GM21576 (cell line): ENCODE measurements around the gene SLC35B2.
"Not testable (repeated sequence)": the region's sequence is repeated elsewhere in the genome, so short reads cannot be mapped to it uniquely, and the experiment has no call there.

Experiments used
- ATAC-seq: cut with Tn5 transposase; IDR thresholded peaks from one replicate; pipeline ENCODE4 v1.9.1; 2021; ENCODE audit warnings: mild to moderate bottlenecking, moderate library complexity; ENCODE audit not compliant: unreplicated experiment

SLC35B2 gene

DNA sequence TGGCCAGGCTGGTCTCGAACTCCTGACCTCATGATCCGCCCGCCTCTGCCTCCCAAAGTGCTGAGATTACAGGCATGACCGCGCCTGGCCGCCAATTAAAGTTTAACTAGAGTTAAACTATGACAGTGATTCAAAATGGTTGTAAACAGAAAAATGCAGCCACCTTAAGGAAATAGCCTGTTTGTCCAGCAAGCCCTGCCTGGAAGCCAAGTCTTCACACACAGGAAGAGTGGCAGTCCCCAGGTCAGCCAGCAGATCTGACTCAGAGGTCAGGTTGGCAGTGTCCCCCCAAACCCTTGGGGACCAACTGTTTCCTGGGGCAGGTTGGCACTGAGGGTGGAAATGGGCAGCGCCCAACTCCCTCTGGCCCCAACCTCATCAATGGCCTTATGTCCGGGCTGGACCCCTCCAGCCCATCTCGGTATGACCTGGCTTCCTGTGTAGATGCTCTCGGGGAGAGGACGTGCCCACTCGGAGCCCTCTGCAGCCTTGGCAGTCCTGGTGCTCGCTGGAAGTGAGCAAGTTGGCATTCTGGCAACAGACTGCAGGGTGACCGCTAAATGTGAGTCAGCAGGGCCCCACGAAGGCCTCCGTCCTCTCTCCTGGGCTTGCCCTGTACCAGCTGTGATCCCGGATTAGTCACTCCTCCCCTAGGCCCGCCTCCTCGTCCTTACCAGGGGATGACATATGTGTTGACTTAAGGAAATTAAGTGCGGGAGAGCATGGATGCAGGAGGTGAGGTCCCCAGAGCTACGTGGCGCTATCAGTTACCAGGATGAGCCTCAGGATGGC lies 20.1 kb downstream of the SLC35B2 start:
- ATAC-seq: peak; percentile 61

DNA sequence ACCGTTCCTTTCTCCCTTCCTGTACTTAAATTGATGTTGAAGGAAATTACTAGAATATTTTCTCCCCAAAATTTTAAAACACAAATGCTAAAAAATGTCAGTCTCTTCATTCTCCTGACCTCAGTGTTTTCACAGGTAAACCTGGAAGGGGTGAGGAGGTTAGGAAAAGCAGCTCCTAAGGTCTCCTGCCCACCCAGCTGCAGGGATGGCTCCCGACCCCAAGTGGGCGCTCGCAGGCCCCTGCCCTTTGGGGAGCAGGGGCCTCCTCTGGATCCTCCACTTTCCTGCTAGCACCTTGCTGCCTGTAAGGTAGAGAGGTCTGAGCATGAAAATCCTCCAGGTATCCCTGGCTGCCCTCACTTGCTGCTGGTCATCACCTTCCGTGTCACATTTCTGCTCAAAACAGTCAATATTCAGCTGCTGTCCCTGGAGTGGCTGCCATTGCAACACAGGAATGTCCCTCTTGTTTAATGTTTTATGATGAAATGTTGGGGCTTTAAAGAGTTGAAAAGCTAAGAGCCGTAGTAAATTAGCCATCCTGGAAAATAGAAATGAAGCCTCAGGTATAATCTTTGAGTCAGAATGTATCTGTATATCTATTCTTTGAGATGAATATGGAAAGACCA lies 21.3 kb downstream of the SLC35B2 start:
- ATAC-seq: no peak

DNA sequence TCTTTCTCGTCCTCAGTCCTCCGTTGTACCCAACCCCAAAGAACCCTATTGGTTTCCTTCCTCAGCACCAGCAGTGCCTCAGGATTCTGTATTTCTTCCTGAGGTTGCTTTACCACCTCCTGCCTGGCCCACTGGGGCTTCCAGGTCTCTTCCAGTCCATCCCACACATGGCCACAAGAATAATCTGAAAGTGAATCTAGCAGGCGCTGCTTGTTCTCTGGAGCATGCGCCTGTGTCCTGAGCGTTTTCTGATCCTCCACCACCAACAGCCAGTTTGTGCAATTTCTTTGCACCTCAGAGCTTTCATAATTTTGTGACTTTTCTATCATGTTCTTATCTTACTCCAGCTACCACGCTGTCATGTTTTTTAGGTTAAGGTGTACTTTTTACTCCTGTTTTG lies 22.1 kb downstream of the SLC35B2 start:
- no peak for ATAC-seq

DNA sequence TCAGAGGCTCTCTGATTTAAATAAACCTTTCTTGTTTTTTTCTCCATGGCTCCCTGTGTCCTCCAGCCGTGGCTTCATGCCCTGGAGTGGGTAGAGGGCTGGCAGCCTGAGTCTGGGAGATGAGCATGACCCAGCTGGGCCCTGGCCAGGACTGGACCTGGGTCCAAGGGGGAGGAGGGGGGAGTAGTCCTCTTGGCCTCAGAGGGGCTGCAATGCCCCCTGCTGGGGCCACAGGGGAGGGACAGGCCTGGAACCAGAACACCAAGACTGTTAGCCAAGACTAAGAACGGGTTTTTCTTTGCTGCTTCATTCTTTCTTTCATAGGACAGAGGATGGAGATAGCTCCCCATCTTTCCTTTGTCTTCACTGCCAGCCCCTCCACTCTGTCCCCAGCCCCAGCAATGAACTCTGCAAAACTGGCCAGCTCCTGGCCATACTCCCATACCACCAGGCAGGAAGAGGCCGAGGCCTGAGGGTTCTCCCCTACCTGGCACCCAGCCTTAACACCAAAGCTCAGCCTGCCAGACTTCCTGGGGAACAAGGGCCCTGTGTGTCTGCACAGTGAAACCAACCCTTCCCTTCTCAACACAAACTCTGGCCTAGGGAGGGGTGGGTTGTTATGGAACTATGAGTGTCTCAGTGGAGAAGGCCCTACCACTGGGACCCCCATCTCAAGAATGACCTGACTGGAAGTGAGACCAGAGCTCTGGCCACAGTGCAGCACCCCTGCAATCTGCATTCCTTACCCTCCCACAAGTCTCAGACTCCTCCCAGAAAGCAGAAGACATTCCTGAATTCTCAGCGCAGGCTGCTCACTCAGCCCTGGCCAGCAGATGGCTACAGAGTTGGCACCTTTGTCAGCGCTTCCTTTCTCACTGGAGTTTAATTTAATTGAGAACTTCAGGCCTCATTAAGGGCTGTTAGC lies 23.0 kb downstream of the SLC35B2 start:
- no peak for ATAC-seq

DNA sequence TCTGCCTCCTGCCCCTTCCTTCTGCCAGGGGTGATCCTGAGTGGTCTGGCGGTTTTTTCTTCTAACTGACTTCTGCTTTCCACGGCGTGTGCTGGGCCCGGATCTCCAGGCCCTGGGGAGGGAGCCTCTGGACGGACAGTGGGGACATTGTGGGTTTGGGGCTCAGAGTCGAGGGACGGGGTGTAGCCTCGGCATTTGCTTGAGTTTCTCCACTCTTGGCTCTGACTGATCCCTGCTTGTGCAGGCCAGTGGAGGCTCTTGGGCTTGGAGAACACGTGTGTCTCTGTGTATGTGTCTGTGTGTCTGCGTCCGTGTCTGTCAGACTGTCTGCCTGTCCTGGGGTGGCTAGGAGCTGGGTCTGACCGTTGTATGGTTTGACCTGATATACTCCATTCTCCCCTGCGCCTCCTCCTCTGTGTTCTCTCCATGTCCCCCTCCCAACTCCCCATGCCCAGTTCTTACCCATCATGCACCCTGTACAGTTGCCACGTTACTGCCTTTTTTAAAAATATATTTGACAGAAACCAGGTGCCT lies 23.7 kb downstream of the SLC35B2 start:
- no peak for ATAC-seq

DNA sequence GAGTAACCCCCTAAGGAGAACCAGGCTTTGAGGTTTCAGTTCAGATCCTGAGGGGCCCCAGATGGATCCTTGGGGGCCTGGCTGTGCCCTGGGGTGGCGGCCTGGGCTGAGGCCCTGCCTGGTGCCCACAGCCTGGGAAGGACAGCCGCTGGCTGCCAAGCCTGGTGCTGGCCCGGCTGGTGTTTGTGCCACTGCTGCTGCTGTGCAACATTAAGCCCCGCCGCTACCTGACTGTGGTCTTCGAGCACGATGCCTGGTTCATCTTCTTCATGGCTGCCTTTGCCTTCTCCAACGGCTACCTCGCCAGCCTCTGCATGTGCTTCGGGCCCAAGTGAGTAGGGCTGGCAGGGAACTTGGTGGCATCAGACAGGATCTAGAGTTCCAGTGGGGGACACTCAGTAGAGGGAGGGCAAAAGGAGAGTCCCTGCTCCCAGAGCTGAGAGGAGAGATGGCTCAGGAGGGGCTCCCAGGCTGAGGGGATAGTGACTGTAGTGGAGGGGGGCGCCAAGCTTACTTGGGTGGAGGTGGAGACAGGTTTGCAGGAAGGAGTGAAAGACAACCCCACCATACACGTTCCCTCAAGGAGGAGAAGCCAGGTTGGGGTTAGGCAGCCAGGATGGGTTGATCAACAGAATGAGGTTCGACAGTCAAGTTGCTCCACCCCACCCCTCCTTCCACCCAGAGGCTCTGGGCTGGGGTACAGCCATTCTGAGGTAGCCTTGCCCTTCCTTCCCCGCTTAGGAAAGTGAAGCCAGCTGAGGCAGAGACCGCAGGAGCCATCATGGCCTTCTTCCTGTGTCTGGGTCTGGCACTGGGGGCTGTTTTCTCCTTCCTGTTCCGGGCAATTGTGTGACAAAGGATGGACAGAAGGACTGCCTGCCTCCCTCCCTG lies 24.4 kb downstream of the SLC35B2 start:
- no peak for ATAC-seq

DNA sequence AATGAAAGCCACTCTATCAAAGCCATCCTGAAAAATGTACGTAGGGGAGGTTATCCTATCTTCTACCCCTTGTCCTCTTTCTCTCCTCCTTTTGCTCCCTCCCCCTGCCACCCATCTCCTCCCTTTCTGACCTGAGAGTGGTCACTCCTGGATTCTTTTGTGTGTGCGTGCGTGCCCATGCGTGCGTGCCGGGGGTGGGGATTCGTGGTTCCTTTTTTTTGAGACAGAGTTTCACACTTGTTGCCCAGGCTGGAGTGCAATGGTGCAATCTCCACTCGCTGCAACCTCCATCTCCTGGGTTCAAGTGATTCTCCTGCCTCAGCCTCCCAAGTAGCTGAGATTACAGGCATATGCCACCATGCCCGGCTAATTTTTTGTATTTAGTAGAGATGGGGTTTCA lies 25.9 kb downstream of the SLC35B2 start:
- not testable (repeated sequence) for ATAC-seq

DNA sequence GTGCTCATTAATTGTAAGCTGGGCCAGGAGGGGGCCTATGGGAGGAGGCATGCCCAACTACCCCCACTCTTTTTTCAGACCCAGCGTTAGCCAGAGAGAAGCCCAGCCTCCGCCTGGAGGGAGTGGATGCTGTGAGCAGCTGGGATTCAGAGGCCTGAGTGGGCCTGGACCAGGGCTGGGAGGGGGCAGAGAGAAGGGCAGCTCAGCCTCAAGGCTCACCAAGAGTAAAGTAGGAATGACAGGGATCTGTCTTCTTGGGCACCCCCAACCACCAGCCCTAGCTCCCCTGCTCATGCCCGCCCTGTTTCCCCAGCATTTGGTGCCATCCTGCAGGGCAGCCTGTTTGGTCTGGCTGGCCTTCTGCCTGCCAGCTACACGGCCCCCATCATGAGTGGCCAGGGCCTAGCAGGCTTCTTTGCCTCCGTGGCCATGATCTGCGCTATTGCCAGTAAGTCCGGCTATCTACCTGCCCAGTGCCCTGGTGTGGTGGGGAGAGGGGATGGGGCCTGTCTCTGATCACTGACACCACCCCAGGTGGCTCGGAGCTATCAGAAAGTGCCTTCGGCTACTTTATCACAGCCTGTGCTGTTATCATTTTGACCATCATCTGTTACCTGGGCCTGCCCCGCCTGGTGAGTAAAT lies 27.2 kb downstream of the SLC35B2 start:
- no peak for ATAC-seq

DNA sequence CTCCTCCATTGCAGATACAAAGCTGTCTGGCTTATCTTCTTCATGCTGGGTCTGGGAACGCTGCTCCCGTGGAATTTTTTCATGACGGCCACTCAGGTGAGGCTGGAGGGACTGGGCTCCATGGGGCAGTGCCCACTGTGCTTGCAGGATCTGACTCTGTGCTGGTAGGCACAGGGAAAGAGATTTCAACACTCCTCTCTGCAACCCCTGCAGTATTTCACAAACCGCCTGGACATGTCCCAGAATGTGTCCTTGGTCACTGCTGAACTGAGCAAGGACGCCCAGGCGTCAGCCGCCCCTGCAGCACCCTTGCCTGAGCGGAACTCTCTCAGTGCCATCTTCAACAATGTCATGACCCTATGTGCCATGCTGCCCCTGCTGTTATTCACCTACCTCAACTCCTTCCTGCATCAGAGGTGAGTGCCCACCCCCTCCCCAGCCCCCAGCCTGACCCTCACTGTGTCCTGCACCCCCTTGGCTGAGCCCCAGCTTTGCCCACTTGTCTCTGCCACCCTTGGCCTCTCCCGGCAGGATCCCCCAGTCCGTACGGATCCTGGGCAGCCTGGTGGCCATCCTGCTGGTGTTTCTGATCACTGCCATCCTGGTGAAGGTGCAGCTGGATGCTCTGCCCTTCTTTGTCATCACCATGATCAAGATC lies 27.8 kb downstream of the SLC35B2 start:
- ATAC-seq: no peak

DNA sequence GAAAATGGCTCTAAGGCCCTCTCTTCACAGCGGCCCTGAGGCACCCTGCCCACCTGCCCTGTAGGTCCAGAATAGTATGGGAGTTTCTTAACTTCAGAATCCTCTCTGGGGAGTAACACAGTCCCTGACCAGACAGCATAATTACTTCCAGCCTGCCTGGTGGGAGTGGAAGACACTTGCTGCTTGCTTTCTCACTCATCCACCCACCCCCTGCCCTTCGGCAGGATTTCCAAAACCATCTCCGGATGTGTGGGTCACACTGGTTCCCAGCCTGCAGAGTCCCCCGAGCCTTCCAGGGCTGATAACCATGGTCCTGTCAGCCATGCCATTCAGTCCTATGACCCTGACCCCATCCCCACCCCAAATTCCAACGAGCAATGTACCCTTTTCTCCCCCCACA lies 28.5 kb downstream of the SLC35B2 start:
- ATAC-seq: no peak

DNA sequence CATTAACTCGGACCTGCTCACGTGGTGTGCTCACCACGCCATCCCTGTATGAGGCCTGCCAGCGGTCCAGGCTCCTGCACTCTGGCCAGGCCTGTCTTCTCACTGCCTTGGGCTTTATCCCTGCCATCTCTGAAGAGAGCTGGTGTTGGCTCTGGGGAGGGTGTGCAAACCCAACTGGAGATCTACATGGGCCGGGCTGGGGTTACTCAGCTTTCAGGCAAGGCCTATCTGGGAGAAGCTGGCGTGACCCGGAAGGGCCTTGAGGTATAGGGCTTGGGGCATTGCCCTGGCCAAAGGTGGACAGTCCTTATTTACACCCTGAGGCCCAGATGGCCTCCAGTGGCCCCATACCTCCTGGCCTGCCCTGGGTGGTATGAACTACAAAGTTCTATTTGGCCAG lies 28.9 kb downstream of the SLC35B2 start:
- no peak for ATAC-seq

DNA sequence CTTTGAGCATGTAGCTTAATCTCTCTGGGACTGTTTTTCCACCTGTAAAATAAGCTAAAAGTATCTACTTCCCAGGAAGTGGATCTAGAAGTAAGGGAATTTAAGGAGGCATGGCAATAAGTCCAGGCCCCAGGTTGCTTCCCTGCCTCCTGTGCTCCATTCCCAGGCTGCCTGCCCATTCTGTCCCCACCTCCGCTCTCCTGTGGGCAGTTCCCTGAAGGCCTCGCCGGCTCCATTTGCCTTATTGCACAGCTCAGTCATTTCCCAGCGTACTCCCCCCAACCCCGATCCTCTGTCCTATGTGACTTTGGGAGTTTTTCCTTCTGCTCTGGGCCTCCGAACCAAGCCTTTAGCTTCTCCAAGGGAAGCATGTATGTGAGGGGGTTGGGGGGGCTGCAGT lies 29.3 kb downstream of the SLC35B2 start:
- ATAC-seq: no peak

DNA sequence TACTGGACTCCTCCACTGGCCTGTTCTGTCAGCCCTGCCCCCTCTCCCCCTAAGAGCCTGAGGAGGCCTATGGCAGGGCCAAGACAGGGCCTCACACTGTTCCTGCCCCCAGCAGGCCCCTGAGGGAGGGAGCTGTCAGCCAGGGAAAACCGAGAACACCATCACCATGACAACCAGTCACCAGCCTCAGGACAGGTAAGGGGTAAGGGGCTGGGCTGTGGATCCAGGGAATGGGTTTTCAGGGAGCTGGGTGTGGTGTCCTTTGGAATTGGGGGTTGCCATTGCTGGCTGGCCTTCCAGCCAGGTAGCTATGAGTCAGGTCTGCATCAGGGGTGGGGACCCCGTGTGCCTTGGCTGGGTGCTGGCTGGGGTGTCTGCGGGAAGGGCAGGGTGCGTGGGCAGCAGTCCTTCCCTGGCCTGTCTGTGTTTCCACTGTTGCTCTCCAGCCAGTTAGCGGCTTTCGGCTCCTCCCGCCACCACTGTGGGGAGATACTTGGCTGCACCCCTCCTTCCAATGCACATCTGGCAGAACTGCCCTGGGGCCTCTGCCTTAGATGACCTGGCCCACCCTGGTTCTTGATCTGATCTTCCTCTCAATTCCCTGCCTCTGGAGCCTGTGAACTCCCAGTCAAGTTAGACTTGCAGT lies 30.1 kb downstream of the SLC35B2 start:
- no peak for ATAC-seq

DNA sequence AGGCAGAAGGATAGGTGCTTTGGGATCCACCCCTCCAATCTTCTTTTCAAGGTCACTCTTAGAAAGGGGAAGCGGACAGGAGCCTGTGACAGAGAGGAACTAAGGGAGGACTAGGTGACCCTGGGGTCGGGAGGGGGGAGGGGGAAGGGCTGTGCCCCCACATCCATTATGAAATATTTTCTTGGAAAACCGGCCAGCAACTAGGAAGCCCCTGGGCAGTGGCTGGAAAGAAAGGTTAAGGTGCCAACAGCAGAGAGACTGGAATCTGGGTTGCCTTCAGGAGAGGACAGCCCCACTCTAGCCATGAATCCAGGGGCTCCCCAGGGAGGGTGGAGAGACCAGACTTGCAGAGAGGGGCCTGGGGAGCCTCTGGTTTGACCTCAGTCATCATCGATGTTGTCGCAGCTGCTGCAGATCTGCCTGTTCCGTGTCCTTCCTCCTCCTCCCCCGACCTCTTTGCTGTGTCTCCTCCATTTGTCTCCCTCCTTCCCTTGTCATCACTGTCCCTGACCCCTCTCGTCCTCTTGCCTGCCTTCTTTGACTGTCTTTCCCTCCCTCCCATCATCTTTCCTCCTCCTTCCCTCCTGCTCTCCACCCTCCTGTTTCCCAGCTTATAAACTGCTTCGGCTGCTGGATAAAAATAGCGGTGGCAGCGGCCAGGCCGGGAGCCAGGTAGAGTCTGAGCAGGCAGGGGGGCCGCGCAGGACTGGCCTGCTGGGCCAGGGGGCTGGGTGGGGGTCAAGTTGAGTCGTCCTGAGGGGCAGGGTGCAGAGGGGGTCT lies 30.8 kb downstream of the SLC35B2 start:
- ATAC-seq: no peak

DNA sequence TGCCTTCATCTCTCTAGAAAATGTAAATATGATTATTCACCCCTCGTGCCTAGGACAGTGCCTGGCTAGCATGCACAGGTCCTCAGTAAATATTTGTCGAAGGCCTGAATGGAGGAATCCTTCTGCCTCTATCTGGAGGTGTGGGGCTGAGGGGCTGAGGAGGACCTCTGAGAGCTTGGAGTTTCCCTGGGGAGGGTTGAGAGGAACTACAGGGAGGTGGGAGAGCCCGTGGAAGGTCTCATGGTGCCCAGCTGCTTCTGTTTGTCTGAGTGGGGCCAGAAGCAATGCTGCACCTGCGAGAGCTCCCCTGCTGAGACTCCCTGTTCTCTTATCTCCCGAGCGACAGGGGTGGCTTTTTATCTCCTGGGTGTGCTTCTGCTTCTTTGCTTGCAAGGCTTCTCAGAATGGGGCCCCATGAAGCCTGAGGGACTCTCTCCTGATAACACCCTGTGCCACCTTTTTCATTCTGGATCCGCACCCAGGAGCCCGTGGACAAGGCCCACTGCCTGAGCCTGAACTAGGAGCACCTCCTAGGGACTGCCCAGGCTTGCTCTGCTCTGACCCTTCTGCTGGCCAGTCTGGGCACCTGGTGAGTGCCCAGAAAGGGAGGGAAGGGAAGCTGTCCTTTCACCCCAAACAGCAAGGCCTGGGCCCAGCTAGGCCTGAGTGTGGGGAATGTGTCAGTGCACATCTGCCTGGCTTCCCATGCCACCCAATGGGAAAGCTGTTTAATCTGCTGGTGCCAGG lies 31.6 kb downstream of the SLC35B2 start:
- ATAC-seq: no peak

DNA sequence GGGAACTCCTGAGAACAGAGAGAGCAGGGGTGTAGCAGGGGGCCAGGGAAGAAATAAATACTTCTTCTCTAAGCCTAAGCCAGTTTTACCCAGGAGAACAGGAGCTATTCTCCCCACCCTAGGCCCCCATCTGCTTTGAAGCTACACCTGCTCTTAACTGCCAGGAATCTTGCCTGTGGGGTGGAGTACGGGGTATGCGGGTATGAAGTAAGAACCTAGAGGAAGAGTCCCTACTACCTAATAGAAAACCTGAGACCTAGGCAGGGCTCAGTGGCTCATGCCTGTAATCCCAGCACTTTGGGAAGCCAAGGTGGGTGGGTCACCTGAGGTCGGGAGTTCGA lies 32.4 kb downstream of the SLC35B2 start:
- no peak for ATAC-seq
